Testis (tissue), 3 donors: Measurements from ENCODE around the gene TBC1D7. TPM values are rescaled to one million over a fixed set of nuclear protein-coding genes. Genes with fewer than 3 reads are reported as not detected.

Experiments
- DNase-seq: peaks from one replicate; pipeline ENCODE4 v3.0.0-alpha.2; 2019
- H3K27ac ChIP-seq, 2 donors: fragments of 200-600 bp; sonication (generic); one replicate each; pipeline ENCODE4 v1.5.1; 2019
- H3K27me3 ChIP-seq: fragments of 200-600 bp; sonication (generic); one replicate; pipeline ENCODE4 v1.5.1; 2019
- H3K36me3 ChIP-seq: fragments of 200-600 bp; sonication (generic); one replicate; pipeline ENCODE4 v1.5.1; 2017; ENCODE audit warnings: low read depth; ENCODE audit errors: missing control alignments
- H3K4me1 ChIP-seq: fragments of 200-600 bp; sonication (generic); one replicate; pipeline ENCODE4 v1.5.1; 2019
- H3K4me3 ChIP-seq, 2 donors: fragments of 200-600 bp; sonication (generic); one replicate each; pipeline ENCODE4 v1.5.1; 2017 to 2019
- H3K9me3 ChIP-seq: fragments of 200-600 bp; sonication (generic); one replicate; pipeline ENCODE4 v1.5.1; 2017
- POLR2A ChIP-seq: fragments of 450-650 bp; IDR thresholded peaks from one replicate; pipeline ENCODE4 v1.6.1; 2017; ENCODE audit warnings: antibody characterized with exemption, mild to moderate bottlenecking, moderate library complexity
- WGBS, 2 donors: methylation state at CpG; one replicate each; pipeline ENCODE4 v1.1.5; 2018; 5-methylcytosine and 5-hydroxymethylcytosine counted together
- intact Hi-C: fragments of 100-400 bp; cut with DNase I; formaldehyde crosslinking; loops from one replicate; pipeline ENCODE4 v1.15.1; 2023; ENCODE audit warnings: low total_unique reads
- polyA plus RNA-seq: library from polyadenylated mRNA; stranded (reverse); fragments of 350-450 nt; fragmentation: Illumina TruSeq; extraction: RNeasy Lipid Tissue Mini Kit (QIAGEN cat#74804); gene quantifications from one replicate; pipeline ENCODE4 v1.2.3, GENCODE V29; 2014; ENCODE audit warnings: low read depth, low replicate concordance; ENCODE audit not compliant: insufficient read depth
- total RNA-seq, 2 donors: library from RNA; depleted of rRNA; stranded (reverse); fragments of >200 nt; gene quantifications; one replicate each; pipeline ENCODE4 v1.2.3, GENCODE V29; 2016
- TF ChIP-seq, protein P1 (sequence below), 3 experiments: fragments of 450-650 bp in 2 of 3; fragments of 200-600 bp in 1 of 3; sonication (generic) in 1 of 3; IDR thresholded peaks; one replicate each; pipeline ENCODE4 v1.5.1; 2016 to 2019; ENCODE audit warnings: antibody characterized with exemption in 3 of 3, mild to moderate bottlenecking in 2 of 3, moderate library complexity in 1 of 3

Gene TBC1D7
- total and polyA plus RNA-seq, 3 donors from 2014 or later, result 24.2 to 48.0 (median 28.0) TPM

- intact Hi-C loops, result no loop called here
- TF ChIP-seq, protein P1, sequence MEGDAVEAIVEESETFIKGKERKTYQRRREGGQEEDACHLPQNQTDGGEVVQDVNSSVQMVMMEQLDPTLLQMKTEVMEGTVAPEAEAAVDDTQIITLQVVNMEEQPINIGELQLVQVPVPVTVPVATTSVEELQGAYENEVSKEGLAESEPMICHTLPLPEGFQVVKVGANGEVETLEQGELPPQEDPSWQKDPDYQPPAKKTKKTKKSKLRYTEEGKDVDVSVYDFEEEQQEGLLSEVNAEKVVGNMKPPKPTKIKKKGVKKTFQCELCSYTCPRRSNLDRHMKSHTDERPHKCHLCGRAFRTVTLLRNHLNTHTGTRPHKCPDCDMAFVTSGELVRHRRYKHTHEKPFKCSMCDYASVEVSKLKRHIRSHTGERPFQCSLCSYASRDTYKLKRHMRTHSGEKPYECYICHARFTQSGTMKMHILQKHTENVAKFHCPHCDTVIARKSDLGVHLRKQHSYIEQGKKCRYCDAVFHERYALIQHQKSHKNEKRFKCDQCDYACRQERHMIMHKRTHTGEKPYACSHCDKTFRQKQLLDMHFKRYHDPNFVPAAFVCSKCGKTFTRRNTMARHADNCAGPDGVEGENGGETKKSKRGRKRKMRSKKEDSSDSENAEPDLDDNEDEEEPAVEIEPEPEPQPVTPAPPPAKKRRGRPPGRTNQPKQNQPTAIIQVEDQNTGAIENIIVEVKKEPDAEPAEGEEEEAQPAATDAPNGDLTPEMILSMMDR (IDR thresholded peaks at IDR 0.05), result no peak
- TF ChIP-seq POLR2A, result no peak
- no peak overlapping the region for H3K4me3 ChIP-seq
- no peak for DNase-seq
- H3K4me1 ChIP-seq, result no peaks in the 10 kb centered on the region
- H3K27me3 ChIP-seq, result no peaks in the 10 kb centered on the region
- WGBS, 2 donors, result 86 to 87% methylated on average over 1 of the region's 1 CpG
- no peak overlapping the region for H3K27ac ChIP-seq
- no peaks in the 10 kb centered on the region for H3K9me3 ChIP-seq
- H3K36me3 ChIP-seq, result no peaks in the 10 kb centered on the region
Observed at GRCh38 chr6:13308332-13308731, 20.0 kb downstream of the TBC1D7 start.

- WGBS, 2 donors, result 89 to 93% methylated on average over 7 of the region's 7 CpGs
- DNase-seq, result no peak
- Histone ChIP-seq H3K9me3 (no peaks in the 10 kb centered on the region), H3K27ac (no peak overlapping the region), H3K27me3 (no peaks in the 10 kb centered on the region), H3K4me1 (no peaks in the 10 kb centered on the region), H3K4me3 (no peak overlapping the region), H3K36me3 (no peaks in the 10 kb centered on the region)
- TF ChIP-seq, protein P1 (IDR thresholded peaks at IDR 0.05), result no peak
- intact Hi-C loops, result no loop called here
Observed at GRCh38 chr6:13307508-13307995, 20.8 kb downstream of the TBC1D7 start.

DNA sequence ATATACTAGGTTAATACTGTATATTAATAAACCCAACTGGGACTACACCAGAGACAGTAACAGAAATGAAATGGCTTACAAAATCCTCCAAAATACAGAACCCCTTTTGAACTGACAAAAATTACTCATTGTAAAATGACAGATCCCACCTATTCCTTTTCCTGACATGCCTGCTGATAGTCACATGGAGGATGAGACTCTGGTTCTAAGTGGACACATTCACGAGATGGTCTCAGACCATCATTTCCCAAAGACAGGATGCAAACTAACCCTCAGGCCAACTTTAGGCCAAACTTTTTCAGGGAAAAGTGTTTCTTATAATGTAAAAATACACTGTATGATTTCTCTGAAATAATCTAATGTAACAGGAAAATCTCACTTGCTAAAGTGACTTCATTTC is 22.5 kb downstream of the TBC1D7 start:
- TF ChIP-seq POLR2A, result no peak
- TF ChIP-seq, protein P1 (IDR thresholded peaks at IDR 0.05), result no peak

GRCh38 chr6:13305288-13305687 is 23.0 kb downstream of the TBC1D7 start:
- Histone ChIP-seq H3K36me3 (no peaks in the 10 kb centered on the region), H3K4me1 (no peaks in the 10 kb centered on the region), H3K27me3 (no peaks in the 10 kb centered on the region), H3K4me3 (no peak overlapping the region), H3K9me3 (no peaks in the 10 kb centered on the region), H3K27ac (no peak overlapping the region)
- WGBS, 2 donors, result 75 to 97% methylated on average over 3 to 4 of the region's 4 CpGs
- TF ChIP-seq POLR2A, result no peak
- TF ChIP-seq, protein P1 (IDR thresholded peaks at IDR 0.05), result no peak
- no peak for DNase-seq
- intact Hi-C loops, result no loop called here

More for the DNA sequence above, 22.5 kb downstream of the TBC1D7 start:
- Histone ChIP-seq H3K4me3 (no peak overlapping the region), H3K36me3 (no peaks in the 10 kb centered on the region), H3K27ac (no peak overlapping the region), H3K9me3 (no peaks in the 10 kb centered on the region), H3K4me1 (no peaks in the 10 kb centered on the region), H3K27me3 (no peaks in the 10 kb centered on the region)
- DNase-seq, result no peak
- intact Hi-C loops, result no loop called here
- WGBS, 2 donors, result 78 to 94% methylated on average over 1 of the region's 1 CpG

- TF ChIP-seq, protein P1 (IDR thresholded peaks at IDR 0.05), result no peak
- TF ChIP-seq POLR2A, result no peak
- no peak overlapping the region for H3K27ac ChIP-seq
- no peaks in the 10 kb centered on the region for H3K4me1 ChIP-seq
- no peaks in the 10 kb centered on the region for H3K27me3 ChIP-seq
- H3K4me3 ChIP-seq, result no peak overlapping the region
- intact Hi-C loops, result no loop called here
- 88 to 95% methylated on average over 11 of the region's 11 CpGs for WGBS, 2 donors
- DNase-seq, result no peak
- H3K9me3 ChIP-seq, result no peaks in the 10 kb centered on the region
- H3K36me3 ChIP-seq, result no peaks in the 10 kb centered on the region
Observed at GRCh38 chr6:13304580-13305260, 23.6 kb downstream of the TBC1D7 start.
